GM12892 (cell line): ENCODE results near the gene SLC8B1.

Source experiments
- POLR2A ChIP-seq: IDR thresholded peaks from 2 replicates; pipeline ENCODE4 v1.6.1; 2011; ENCODE audit warnings: low read depth, low read length, control low read depth
- POLR2AphosphoS5 ChIP-seq: IDR thresholded peaks from 2 replicates; pipeline ENCODE4 v1.6.1; 2011; ENCODE audit warnings: low read depth, low read length, control low read depth
- TAF1 ChIP-seq: IDR thresholded peaks from 2 replicates; pipeline ENCODE4 v1.6.1; 2011; ENCODE audit warnings: low read depth, mild to moderate bottlenecking, control low read depth, low read length, borderline replicate concordance

DNA sequence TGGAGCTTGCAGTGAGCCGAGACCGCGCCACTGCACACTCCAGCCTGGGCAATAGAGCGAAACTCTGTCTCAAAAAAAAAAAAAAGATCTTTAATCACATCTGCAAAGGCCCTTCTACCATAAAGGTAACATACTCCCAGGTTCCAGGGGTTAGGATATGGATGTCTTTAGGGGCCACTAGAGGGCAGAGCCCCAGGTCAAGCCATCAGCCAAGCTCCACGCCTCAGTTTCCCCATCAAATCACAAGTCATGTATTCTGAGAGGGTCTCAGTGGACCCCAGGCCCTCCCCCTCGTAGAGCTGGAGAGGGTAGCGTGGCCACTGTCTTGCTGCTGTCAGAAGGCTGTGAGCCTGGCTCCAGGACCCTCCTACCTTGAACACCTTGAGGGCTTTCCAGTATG lies 18.8 kb downstream of the SLC8B1 start:
- no peak for TF ChIP-seq POLR2A
- no peak for TF ChIP-seq POLR2AphosphoS5
- TF ChIP-seq TAF1 = no peak
